Spleen (tissue), 11 donors: ENCODE results near the gene STYK1. TPM values are rescaled to one million over a fixed set of nuclear protein-coding genes. Genes with fewer than 3 reads are reported as not detected.

Experiments used
- DNase-seq: peaks from one replicate; pipeline ENCODE4 v3.0.0-alpha.2; 2020
- H3K27ac ChIP-seq, 8 donors: fragments of 200-600 bp; sonication (generic) in 7 of 8; 1 replicate in 4 of 8; 2 replicates in 4 of 8; pipeline versions ENCODE4 v1.5.0 to v1.8.0; 2016 to 2021; ENCODE audit warnings: inconsistent platforms in 4 of 8, mild to moderate bottlenecking in 4 of 8, moderate library complexity in 1 of 8
- H3K27me3 ChIP-seq, 7 donors: fragments of 200-600 bp; sonication (generic) in 6 of 7; replicated peaks in 1 of 7; 1 replicate in 4 of 7; 2 replicates in 3 of 7; pipeline versions ENCODE4 v1.5.0 to v1.8.0; 2016 to 2021; ENCODE audit warnings: inconsistent platforms in 3 of 7, mild to moderate bottlenecking in 1 of 7
- H3K36me3 ChIP-seq, 6 donors: fragments of 200-600 bp; sonication (generic) in 5 of 6; 1 replicate in 4 of 6; 2 replicates in 2 of 6; pipeline versions ENCODE4 v1.5.0 to v1.8.0; 2016 to 2021; ENCODE audit warnings: inconsistent platforms in 2 of 6
- H3K4me1 ChIP-seq, 6 donors: fragments of 200-600 bp; sonication (generic) in 5 of 6; 1 replicate in 3 of 6; 2 replicates in 3 of 6; pipeline versions ENCODE4 v1.5.0 to v1.8.0; 2016 to 2021; ENCODE audit warnings: inconsistent platforms in 3 of 6
- H3K4me3 ChIP-seq, 8 donors: fragments of 200-600 bp; sonication (generic) in 7 of 8; 1 replicate in 4 of 8; 2 replicates in 4 of 8; pipeline versions ENCODE4 v1.5.0 to v1.8.0; 2016 to 2021; ENCODE audit warnings: inconsistent platforms in 4 of 8, mild to moderate bottlenecking in 4 of 8, moderate library complexity in 2 of 8
- H3K9me3 ChIP-seq, 8 donors: fragments of 200-600 bp; sonication (generic) in 7 of 8; 1 replicate in 4 of 8; 2 replicates in 4 of 8; pipeline versions ENCODE4 v1.5.0 to v1.8.0; 2016 to 2021; ENCODE audit warnings: inconsistent platforms in 4 of 8
- CTCF ChIP-seq, 11 experiments: fragments of 200-600 bp in 7 of 11; fragments of 450-650 bp in 4 of 11; sonication (generic) in 4 of 11; IDR thresholded peaks in 8 of 11; conservative IDR thresholded peaks in 3 of 11; 1 replicate in 7 of 11; 2 replicates in 4 of 11; pipeline versions ENCODE4 v1.4.0 to v1.8.0; 2016 to 2021; ENCODE audit warnings: antibody characterized with exemption in 11 of 11, inconsistent platforms in 4 of 11, mild to moderate bottlenecking in 1 of 11
- POLR2A ChIP-seq, 3 donors: fragments of 450-650 bp; IDR thresholded peaks; one replicate each; pipeline ENCODE4 v1.5.1; 2017; ENCODE audit warnings: antibody characterized with exemption in 3 of 3, mild to moderate bottlenecking in 1 of 3
- POLR2AphosphoS5 ChIP-seq, 3 donors: sonication (generic); formaldehyde crosslinking; IDR thresholded peaks; one replicate each; pipeline ENCODE4 v1.5.1; 2017; ENCODE audit warnings: antibody characterized with exemption in 3 of 3
- WGBS, 5 donors: extraction: QIAGEN DNeasy Blood & Tissue Kit in 3 of 5; methylation state at CpG; one replicate each; pipeline versions ENCODE4 v1.1.5 to v1.1.7; 2013 to 2018; 5-methylcytosine and 5-hydroxymethylcytosine counted together
- intact Hi-C: fragments of 100-400 bp; cut with DNase I; formaldehyde crosslinking; loops from one replicate; pipeline ENCODE4 v1.15.0; 2023; ENCODE audit warnings: low total_unique reads
- polyA plus RNA-seq, 3 donors: library from polyadenylated mRNA; stranded (reverse); fragments of 200-250 nt; gene quantifications; one replicate each; pipeline ENCODE4 v1.2.1, GENCODE V29; 2013
- total RNA-seq, 7 donors: library from RNA; depleted of rRNA in 3 of 7; stranded (reverse); fragments of >200 nt in 3 of 7; fragmentation: NEBNext Ultra II Directional in 4 of 7; extraction: Animal tissue kit (Norgen Biotek cat#: 25700) in 4 of 7; gene quantifications; one replicate each; pipeline versions ENCODE4 v1.1.0 to v1.2.1, GENCODE V29; 2016 to 2021
- donor health status: healthy with polysubstance abuse.
- donor health status: DM: no; HTN: no; CAD: no; lungs with moderate emphysema.
- donor health status: DM: no; HTN: no; CAD: no.
- donor health status: Bipolar disorder and iron deficiency.
- donor health status: healthy.
- donor health status: DM: no; HTN: no; CAD: no.
- donor health status: DM: yes; HTN: yes; CAD: no.

STYK1 gene
- total and polyA plus RNA-seq, 10 donors, result 0.17 to 2.4 (median 0.77) TPM

GRCh38 chr12:10697156-10697555 lies 23.3 kb upstream of the STYK1 start:
- no peak overlapping the region for H3K4me3 ChIP-seq
- intact Hi-C loops, result no loop called here
- no peak for DNase-seq
- H3K9me3 ChIP-seq, result no peaks in the 10 kb centered on the region
- peaks cover 0 to 48% (median 26%) of the 10 kb centered on the region in 6 donors for H3K36me3 ChIP-seq
- no peak overlapping the region for H3K27ac ChIP-seq
- no peaks in the 10 kb centered on the region for H3K27me3 ChIP-seq
- H3K4me1 ChIP-seq, result peaks cover 0 to 9% (median 0%) of the 10 kb centered on the region in 6 donors
- WGBS, 5 donors, result 65 to 89% (median 85%) methylated on average over 2 of the region's 2 CpGs
- TF ChIP-seq POLR2AphosphoS5 (IDR thresholded peaks at IDR 0.05) (no peak), POLR2A (IDR thresholded peaks at IDR 0.05) (no peak), CTCF (IDR thresholded peaks at IDR 0.05 in 8 of 11, conservative IDR thresholded peaks at IDR 0.05 in 3 of 11) (no peak)

DNA sequence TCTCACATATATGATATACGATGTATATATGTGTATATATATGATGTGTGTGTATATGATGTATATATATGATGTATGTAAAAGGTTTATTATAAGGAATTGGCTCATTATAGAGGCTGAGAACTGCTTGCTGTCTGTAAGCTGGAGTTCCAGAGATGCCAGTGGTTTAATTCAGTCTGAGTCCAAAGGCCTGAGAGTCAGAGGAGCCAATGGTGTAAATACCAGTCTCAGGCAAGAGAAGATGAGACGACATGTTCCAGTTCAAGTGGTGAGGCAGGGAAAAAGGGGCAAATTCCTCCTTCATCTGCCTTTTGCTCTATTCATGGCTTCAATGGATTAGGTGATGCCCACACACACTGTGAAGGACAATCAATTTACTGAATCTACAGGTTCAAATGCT lies 17.1 kb upstream of the STYK1 start:
- H3K4me1 ChIP-seq, result no peaks in the 10 kb centered on the region
- TF ChIP-seq POLR2AphosphoS5 (IDR thresholded peaks at IDR 0.05), result no peak
- TF ChIP-seq POLR2A (IDR thresholded peaks at IDR 0.05), result no peak
- no peak for TF ChIP-seq CTCF (IDR thresholded peaks at IDR 0.05 in 8 of 11, conservative IDR thresholded peaks at IDR 0.05 in 3 of 11)
- H3K9me3 ChIP-seq, result peaks cover 0 to 14% (median 4%) of the 10 kb centered on the region in 8 donors
- WGBS, 5 donors, result 88 to 100% (median 96%) methylated on average over 2 of the region's 2 CpGs
- intact Hi-C loops, result no loop called here
- H3K4me3 ChIP-seq, result no peak overlapping the region
- no peak for DNase-seq
- H3K27ac ChIP-seq, result no peak overlapping the region
- no peaks in the 10 kb centered on the region for H3K27me3 ChIP-seq
- H3K36me3 ChIP-seq, result no peaks in the 10 kb centered on the region

GRCh38 chr12:10689146-10689545 lies 15.3 kb upstream of the STYK1 start:
- Histone ChIP-seq H3K9me3 (peaks cover 0 to 14% (median 4%) of the 10 kb centered on the region in 8 donors), H3K4me1 (no peaks in the 10 kb centered on the region), H3K4me3 (no peak overlapping the region), H3K27me3 (no peaks in the 10 kb centered on the region), H3K27ac (no peak overlapping the region), H3K36me3 (no peaks in the 10 kb centered on the region)
- WGBS, 5 donors, result 49 to 93% (median 91%) methylated on average over 2 of the region's 2 CpGs
- DNase-seq, result no peak
- no peak for TF ChIP-seq CTCF (IDR thresholded peaks at IDR 0.05 in 8 of 11, conservative IDR thresholded peaks at IDR 0.05 in 3 of 11)
- no peak for TF ChIP-seq POLR2AphosphoS5 (IDR thresholded peaks at IDR 0.05)
- no peak for TF ChIP-seq POLR2A (IDR thresholded peaks at IDR 0.05)
- intact Hi-C loops, result no loop called here

- no peaks in the 10 kb centered on the region for H3K4me1 ChIP-seq
- 92 to 100% (median 100%) methylated on average over 1 of the region's 1 CpG for WGBS, 5 donors
Observed at GRCh38 chr12:10688042-10688441, 14.2 kb upstream of the STYK1 start.

More at GRCh38 chr12:10688042-10688441, 14.2 kb upstream of the STYK1 start:
- intact Hi-C loops, result no loop called here
- peaks cover 0 to 14% (median 4%) of the 10 kb centered on the region in 8 donors for H3K9me3 ChIP-seq
- no peaks in the 10 kb centered on the region for H3K36me3 ChIP-seq
- H3K27me3 ChIP-seq, result no peaks in the 10 kb centered on the region
- DNase-seq, result no peak
- no peak overlapping the region for H3K4me3 ChIP-seq
- no peak overlapping the region for H3K27ac ChIP-seq
- TF ChIP-seq POLR2A (IDR thresholded peaks at IDR 0.05) (no peak), CTCF (IDR thresholded peaks at IDR 0.05 in 8 of 11, conservative IDR thresholded peaks at IDR 0.05 in 3 of 11) (no peak), POLR2AphosphoS5 (IDR thresholded peaks at IDR 0.05) (no peak)
